Measurements from ENCODE around the gene SLC1A2. TPM values are rescaled to one million over a fixed set of nuclear protein-coding genes. Genes with fewer than 3 reads are reported as not detected.

The SLC1A2 gene
- total RNA-seq, 1 experiment from 2014 or later, result 0.50 TPM

DNA sequence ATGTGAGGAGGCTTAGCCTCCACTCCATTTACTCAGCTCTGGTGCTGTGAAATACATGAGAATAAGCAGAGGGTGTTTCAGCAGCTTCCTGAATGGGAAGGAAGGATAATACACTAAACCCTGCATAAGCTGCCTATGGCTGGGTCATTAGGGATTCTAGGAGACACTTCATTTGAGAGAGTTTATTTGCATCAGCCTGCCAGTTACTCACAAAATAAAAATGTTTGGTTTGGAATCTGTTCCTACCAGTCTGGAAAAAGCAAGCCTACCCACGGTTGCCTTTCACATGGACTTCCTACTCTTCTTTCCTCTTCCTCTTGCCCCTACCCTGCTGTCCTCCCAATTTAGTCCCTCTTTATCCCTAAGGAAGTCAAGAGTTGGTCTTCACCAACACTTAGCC, 20.5 kb downstream of the SLC1A2 start:
- Mint-ChIP-seq H3K27me3 (ENCODE audit: low read depth) (no peaks in the 10 kb centered on the region), H3K4me1 (peaks cover 19% of the 10 kb centered on the region), H3K27ac (no peak overlapping the region), H3K9me3 (peaks cover 6% of the 10 kb centered on the region; the same call in 1 of the 2 replicates), H3K36me3 (no peaks in the 10 kb centered on the region), H3K4me3 (no peak overlapping the region)
- TF ChIP-seq, protein P1, sequence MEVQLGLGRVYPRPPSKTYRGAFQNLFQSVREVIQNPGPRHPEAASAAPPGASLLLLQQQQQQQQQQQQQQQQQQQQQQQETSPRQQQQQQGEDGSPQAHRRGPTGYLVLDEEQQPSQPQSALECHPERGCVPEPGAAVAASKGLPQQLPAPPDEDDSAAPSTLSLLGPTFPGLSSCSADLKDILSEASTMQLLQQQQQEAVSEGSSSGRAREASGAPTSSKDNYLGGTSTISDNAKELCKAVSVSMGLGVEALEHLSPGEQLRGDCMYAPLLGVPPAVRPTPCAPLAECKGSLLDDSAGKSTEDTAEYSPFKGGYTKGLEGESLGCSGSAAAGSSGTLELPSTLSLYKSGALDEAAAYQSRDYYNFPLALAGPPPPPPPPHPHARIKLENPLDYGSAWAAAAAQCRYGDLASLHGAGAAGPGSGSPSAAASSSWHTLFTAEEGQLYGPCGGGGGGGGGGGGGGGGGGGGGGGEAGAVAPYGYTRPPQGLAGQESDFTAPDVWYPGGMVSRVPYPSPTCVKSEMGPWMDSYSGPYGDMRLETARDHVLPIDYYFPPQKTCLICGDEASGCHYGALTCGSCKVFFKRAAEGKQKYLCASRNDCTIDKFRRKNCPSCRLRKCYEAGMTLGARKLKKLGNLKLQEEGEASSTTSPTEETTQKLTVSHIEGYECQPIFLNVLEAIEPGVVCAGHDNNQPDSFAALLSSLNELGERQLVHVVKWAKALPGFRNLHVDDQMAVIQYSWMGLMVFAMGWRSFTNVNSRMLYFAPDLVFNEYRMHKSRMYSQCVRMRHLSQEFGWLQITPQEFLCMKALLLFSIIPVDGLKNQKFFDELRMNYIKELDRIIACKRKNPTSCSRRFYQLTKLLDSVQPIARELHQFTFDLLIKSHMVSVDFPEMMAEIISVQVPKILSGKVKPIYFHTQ (CRISPR knock-in tag; IDR thresholded peaks at IDR 0.05), result no peak
- TF ChIP-seq ZNF532 (CRISPR knock-in tag; IDR thresholded peaks at IDR 0.05; ENCODE audit: borderline replicate concordance) (no peak), NR2C2 (CRISPR knock-in tag; IDR thresholded peaks at IDR 0.05) (no peak), ZNF671 (CRISPR knock-in tag; IDR thresholded peaks at IDR 0.05) (no peak), NR1H2 (CRISPR knock-in tag; IDR thresholded peaks at IDR 0.05) (no peak), TEAD4 (CRISPR knock-in tag; IDR thresholded peaks at IDR 0.05) (no peak)
- TF ChIP-seq, protein P2, sequence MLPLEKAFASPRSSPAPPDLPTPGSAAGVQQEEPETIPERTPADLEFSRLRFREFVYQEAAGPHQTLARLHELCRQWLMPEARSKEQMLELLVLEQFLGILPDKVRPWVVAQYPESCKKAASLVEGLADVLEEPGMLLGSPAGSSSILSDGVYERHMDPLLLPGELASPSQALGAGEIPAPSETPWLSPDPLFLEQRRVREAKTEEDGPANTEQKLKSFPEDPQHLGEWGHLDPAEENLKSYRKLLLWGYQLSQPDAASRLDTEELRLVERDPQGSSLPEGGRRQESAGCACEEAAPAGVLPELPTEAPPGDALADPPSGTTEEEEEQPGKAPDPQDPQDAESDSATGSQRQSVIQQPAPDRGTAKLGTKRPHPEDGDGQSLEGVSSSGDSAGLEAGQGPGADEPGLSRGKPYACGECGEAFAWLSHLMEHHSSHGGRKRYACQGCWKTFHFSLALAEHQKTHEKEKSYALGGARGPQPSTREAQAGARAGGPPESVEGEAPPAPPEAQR (CRISPR knock-in tag; IDR thresholded peaks at IDR 0.05), result no peak
- TF ChIP-seq, protein P3, sequence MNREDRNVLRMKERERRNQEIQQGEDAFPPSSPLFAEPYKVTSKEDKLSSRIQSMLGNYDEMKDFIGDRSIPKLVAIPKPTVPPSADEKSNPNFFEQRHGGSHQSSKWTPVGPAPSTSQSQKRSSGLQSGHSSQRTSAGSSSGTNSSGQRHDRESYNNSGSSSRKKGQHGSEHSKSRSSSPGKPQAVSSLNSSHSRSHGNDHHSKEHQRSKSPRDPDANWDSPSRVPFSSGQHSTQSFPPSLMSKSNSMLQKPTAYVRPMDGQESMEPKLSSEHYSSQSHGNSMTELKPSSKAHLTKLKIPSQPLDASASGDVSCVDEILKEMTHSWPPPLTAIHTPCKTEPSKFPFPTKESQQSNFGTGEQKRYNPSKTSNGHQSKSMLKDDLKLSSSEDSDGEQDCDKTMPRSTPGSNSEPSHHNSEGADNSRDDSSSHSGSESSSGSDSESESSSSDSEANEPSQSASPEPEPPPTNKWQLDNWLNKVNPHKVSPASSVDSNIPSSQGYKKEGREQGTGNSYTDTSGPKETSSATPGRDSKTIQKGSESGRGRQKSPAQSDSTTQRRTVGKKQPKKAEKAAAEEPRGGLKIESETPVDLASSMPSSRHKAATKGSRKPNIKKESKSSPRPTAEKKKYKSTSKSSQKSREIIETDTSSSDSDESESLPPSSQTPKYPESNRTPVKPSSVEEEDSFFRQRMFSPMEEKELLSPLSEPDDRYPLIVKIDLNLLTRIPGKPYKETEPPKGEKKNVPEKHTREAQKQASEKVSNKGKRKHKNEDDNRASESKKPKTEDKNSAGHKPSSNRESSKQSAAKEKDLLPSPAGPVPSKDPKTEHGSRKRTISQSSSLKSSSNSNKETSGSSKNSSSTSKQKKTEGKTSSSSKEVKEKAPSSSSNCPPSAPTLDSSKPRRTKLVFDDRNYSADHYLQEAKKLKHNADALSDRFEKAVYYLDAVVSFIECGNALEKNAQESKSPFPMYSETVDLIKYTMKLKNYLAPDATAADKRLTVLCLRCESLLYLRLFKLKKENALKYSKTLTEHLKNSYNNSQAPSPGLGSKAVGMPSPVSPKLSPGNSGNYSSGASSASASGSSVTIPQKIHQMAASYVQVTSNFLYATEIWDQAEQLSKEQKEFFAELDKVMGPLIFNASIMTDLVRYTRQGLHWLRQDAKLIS (CRISPR knock-in tag; IDR thresholded peaks at IDR 0.05; ENCODE audit: borderline replicate concordance), result no peak
- TF ChIP-seq, protein P4, sequence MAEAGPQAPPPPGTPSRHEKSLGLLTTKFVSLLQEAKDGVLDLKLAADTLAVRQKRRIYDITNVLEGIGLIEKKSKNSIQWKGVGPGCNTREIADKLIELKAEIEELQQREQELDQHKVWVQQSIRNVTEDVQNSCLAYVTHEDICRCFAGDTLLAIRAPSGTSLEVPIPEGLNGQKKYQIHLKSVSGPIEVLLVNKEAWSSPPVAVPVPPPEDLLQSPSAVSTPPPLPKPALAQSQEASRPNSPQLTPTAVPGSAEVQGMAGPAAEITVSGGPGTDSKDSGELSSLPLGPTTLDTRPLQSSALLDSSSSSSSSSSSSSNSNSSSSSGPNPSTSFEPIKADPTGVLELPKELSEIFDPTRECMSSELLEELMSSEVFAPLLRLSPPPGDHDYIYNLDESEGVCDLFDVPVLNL (CRISPR knock-in tag; IDR thresholded peaks at IDR 0.05; ENCODE audit: borderline replicate concordance, low read depth), result no peak
- TF ChIP-seq, protein P5, sequence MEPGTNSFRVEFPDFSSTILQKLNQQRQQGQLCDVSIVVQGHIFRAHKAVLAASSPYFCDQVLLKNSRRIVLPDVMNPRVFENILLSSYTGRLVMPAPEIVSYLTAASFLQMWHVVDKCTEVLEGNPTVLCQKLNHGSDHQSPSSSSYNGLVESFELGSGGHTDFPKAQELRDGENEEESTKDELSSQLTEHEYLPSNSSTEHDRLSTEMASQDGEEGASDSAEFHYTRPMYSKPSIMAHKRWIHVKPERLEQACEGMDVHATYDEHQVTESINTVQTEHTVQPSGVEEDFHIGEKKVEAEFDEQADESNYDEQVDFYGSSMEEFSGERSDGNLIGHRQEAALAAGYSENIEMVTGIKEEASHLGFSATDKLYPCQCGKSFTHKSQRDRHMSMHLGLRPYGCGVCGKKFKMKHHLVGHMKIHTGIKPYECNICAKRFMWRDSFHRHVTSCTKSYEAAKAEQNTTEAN (CRISPR knock-in tag; IDR thresholded peaks at IDR 0.05), result no peak
- CTCF ChIA-PET, result no interaction called here
- POLR2A ChIA-PET, result no interaction called here
- ATAC-seq (no peak), DNase-seq (ENCODE audit: low spot score) (no peak)
